Thoracic aorta (tissue), 2 donors: ENCODE measurements around the gene MOB3B. TPM values are rescaled to one million over a fixed set of nuclear protein-coding genes. Genes with fewer than 3 reads are reported as not detected.

ENCODE experiments used
- ATAC-seq: fragments of 150-250 bp; one replicate; pipeline ENCODE4 v1.8.0; 2017; ENCODE audit warnings: low read depth; ENCODE audit not compliant: insufficient number of reproducible peaks, low FRiP score
- DNase-seq: peaks from one replicate; pipeline ENCODE4 v3.0.0-alpha.2; 2020; ENCODE audit warnings: low spot score
- H3K27ac ChIP-seq, 2 donors: fragments of 200-600 bp; sonication (generic); 1 replicate in 1 of 2; 2 replicates in 1 of 2; pipeline ENCODE4 v1.5.1; 2016; ENCODE audit warnings: mild to moderate bottlenecking in 2 of 2, moderate library complexity in 2 of 2
- H3K27me3 ChIP-seq: fragments of 200-600 bp; sonication (generic); replicated peaks from 2 replicates; pipeline ENCODE4 v1.6.0; 2016; ENCODE audit warnings: mild to moderate bottlenecking; ENCODE audit not compliant: insufficient read depth
- H3K36me3 ChIP-seq: fragments of 200-600 bp; sonication (generic); one replicate; pipeline ENCODE4 v1.5.1; 2016
- H3K4me1 ChIP-seq, 2 donors: fragments of 200-600 bp; sonication (generic); 1 replicate in 1 of 2; 2 replicates in 1 of 2; pipeline versions ENCODE4 v1.5.1 to v1.6.0; 2016; ENCODE audit warnings: low read depth in 2 of 2, mild to moderate bottlenecking in 1 of 2; ENCODE audit not compliant: control insufficient read depth in 1 of 2
- H3K4me3 ChIP-seq: fragments of 200-600 bp; sonication (generic); 2 replicates; pipeline ENCODE4 v1.5.1; 2016; ENCODE audit warnings: mild to moderate bottlenecking
- H3K9me3 ChIP-seq: fragments of 200-600 bp; sonication (generic); 2 replicates; pipeline ENCODE4 v1.5.1; 2016
- CTCF ChIP-seq: fragments of 200-600 bp; sonication (generic); IDR thresholded peaks from one replicate; pipeline ENCODE4 v1.5.1; 2019; ENCODE audit warnings: antibody characterized with exemption
- total RNA-seq, 2 donors: library from RNA; depleted of rRNA; stranded (reverse); fragments of >200 nt; gene quantifications; one replicate each; pipeline versions ENCODE4 v1.1.0 to v1.2.3, GENCODE V29; 2016

Gene MOB3B
- total RNA-seq, 2 donors from 2014 or later: 6.6 to 11.1 TPM

DNA sequence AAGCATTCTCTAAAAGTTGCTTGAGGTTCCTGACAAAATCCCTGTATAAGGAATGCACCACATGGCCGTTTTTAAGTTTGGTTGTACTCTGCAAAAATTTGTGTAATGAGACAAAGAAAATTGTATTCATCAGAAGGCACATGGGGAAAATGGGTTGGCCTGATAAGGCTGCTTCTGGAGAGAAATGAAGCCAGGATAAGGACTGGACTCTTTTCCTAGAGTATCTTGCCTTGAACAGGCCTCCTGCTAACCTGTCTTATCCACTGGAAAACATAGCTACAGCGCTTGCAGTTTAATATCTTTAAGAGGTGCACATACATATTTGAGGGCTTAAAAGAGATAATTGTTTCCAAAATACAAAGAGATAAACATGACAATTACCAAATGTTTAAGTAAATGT is 46.9 kb downstream of the MOB3B start:
- ATAC-seq (no peak), DNase-seq (no peak)
- no peak overlapping the region for H3K4me3 ChIP-seq
- H3K9me3 ChIP-seq: no peaks in the 10 kb centered on the region
- H3K4me1 ChIP-seq: no peaks in the 10 kb centered on the region
- TF ChIP-seq CTCF: no peak
- no peaks in the 10 kb centered on the region for H3K36me3 ChIP-seq
- H3K27me3 ChIP-seq: no peaks in the 10 kb centered on the region
- H3K27ac ChIP-seq: no peak overlapping the region

GRCh38 chr9:27478322-27478721 is 51.3 kb downstream of the MOB3B start:
- TF ChIP-seq CTCF: no peak
- H3K36me3 ChIP-seq: no peaks in the 10 kb centered on the region
- ATAC-seq (no peak), DNase-seq (no peak)
- H3K4me1 ChIP-seq: peaks cover 3 to 5% of the 10 kb centered on the region in 2 donors
- H3K27me3 ChIP-seq: no peaks in the 10 kb centered on the region
- H3K27ac ChIP-seq: no peak overlapping the region
- H3K4me3 ChIP-seq: no peak overlapping the region
- H3K9me3 ChIP-seq: no peaks in the 10 kb centered on the region

- Histone ChIP-seq H3K4me3 (no peak overlapping the region), H3K4me1 (peaks cover 14 to 18% of the 10 kb centered on the region in 2 donors), H3K9me3 (no peaks in the 10 kb centered on the region), H3K27ac (no peak overlapping the region), H3K36me3 (no peaks in the 10 kb centered on the region), H3K27me3 (no peaks in the 10 kb centered on the region)
- DNase-seq (no peak), ATAC-seq (no peak)
- no peak for TF ChIP-seq CTCF
These were observed 52.6 kb downstream of the MOB3B start for GRCh38 chr9:27476870-27477515.

GRCh38 chr9:27475057-27475595 is 54.5 kb downstream of the MOB3B start:
- H3K27ac ChIP-seq: no peak overlapping the region
- no peak for TF ChIP-seq CTCF
- H3K27me3 ChIP-seq: no peaks in the 10 kb centered on the region
- no peaks in the 10 kb centered on the region for H3K9me3 ChIP-seq
- ATAC-seq: no peak
- DNase-seq: no peak
- H3K4me3 ChIP-seq: no peak overlapping the region
- peaks cover 19 to 26% of the 10 kb centered on the region in 2 donors for H3K4me1 ChIP-seq
- no peaks in the 10 kb centered on the region for H3K36me3 ChIP-seq

DNA sequence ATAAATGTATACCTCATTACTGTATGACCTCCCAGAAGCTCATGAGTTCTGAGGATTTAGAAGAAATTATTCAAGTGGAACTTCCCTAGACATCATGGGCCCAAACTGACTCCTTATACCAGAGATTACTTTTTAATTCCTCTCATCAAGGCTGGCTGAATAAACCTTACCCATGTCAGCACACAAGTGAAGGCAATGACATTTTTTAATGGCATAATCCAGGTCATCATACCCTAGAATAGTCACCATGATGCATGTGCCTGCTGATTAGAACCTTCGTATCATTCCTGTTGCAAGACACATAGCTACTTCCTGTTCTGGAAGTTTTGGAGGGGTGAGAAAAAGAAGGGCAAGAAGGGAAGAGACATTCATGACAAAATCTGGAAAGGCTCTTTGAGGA is 55.3 kb downstream of the MOB3B start:
- Histone ChIP-seq H3K4me1 (peaks cover 19 to 30% of the 10 kb centered on the region in 2 donors), H3K9me3 (no peaks in the 10 kb centered on the region), H3K36me3 (no peaks in the 10 kb centered on the region), H3K4me3 (no peak overlapping the region), H3K27me3 (no peaks in the 10 kb centered on the region), H3K27ac (no peak overlapping the region)
- no peak for TF ChIP-seq CTCF
- ATAC-seq (no peak), DNase-seq (no peak)
